BJ (cell line): ENCODE measurements around the gene ARHGAP31. TPM values are rescaled to one million over a fixed set of nuclear protein-coding genes. Genes with fewer than 3 reads are reported as not detected.
"Not testable (repeated sequence)": the region's sequence is repeated elsewhere in the genome, so short reads cannot be mapped to it uniquely, and the experiment has no call there.

Experiments used
- CTCF ChIA-PET: fragments of 350-600 bp; formaldehyde crosslinking; extraction: SDS; loops from one replicate; lab custom pipeline; 2021; ENCODE audit warnings: antibody characterized with exemption, inconsistent platforms; lab: Yijun Ruan, JAX
- POLR2A ChIA-PET: fragments of 300-600 bp; sonication (Branson Sonifier 250); formaldehyde crosslinking; extraction: SDS; loops from one replicate; lab custom pipeline; 2021; ENCODE audit warnings: antibody characterized with exemption; lab: Charles Lee
- DNase-seq: peaks from one replicate; pipeline ENCODE4 v3.0.0-alpha.2; 2011; ENCODE audit warnings: low read depth
- H3K27me3 ChIP-seq: 2 replicates; pipeline ENCODE4 v1.6.0; 2011; ENCODE audit warnings: low read length; ENCODE audit not compliant: control insufficient read depth, insufficient read depth
- H3K36me3 ChIP-seq: 2 replicates; pipeline ENCODE4 v1.5.1; 2011; ENCODE audit warnings: low read length; ENCODE audit not compliant: control insufficient read depth, insufficient read depth
- H3K4me3 ChIP-seq: 2 replicates; pipeline ENCODE4 v1.5.1; 2011; ENCODE audit warnings: low read depth, mild to moderate bottlenecking, control low read depth, low read length
- CTCF ChIP-seq: IDR thresholded peaks from 2 replicates; pipeline ENCODE4 v1.5.1; 2011; ENCODE audit warnings: low read depth, mild to moderate bottlenecking, control low read depth, inconsistent platforms, low read length, moderate library complexity; ENCODE audit not compliant: insufficient read depth
- polyA plus RNA-seq: library from polyadenylated mRNA; depleted of rRNA; stranded (reverse); fragments of >200 nt; gene quantifications from 2 replicates; pipeline ENCODE4 v1.2.3, GENCODE V29; 2011

The ARHGAP31 gene
- polyA plus RNA-seq, 1 experiment: 19.4 TPM

GRCh38 chr3:119351581-119351980 lies 57.4 kb downstream of the ARHGAP31 start:
- no peaks in the 10 kb centered on the region for H3K36me3 ChIP-seq
- POLR2A ChIA-PET: interaction anchor here (0.8 kb wide), 1 partner anchor 10 kb away, joined by 8 read pairs; no protein-coding TSS in a partner anchor

GRCh38 chr3:119352034-119352609 lies 57.9 kb downstream of the ARHGAP31 start:
- H3K4me3 ChIP-seq: no peak overlapping the region
- H3K27me3 ChIP-seq: no peaks in the 10 kb centered on the region
- DNase-seq: no peak
- CTCF ChIA-PET: interaction anchor here (1.0 to 5.7 kb wide), 7 partner anchors 11 to 77 kb away, joined by 3 to 44 read pairs (median 6); partner anchors contain the start of gene ARHGAP31
- H3K36me3 ChIP-seq: no peaks in the 10 kb centered on the region
- no peak for TF ChIP-seq CTCF
- POLR2A ChIA-PET: no interaction called here

More at GRCh38 chr3:119351581-119351980, 57.4 kb downstream of the ARHGAP31 start:
- no peak for TF ChIP-seq CTCF
- DNase-seq: no peak
- CTCF ChIA-PET: interaction anchor here (1.6 to 5.7 kb wide), 4 partner anchors 11 to 77 kb away, joined by 6 to 44 read pairs (median 14); partner anchors contain the start of gene ARHGAP31
- Histone ChIP-seq H3K4me3 (no peak overlapping the region), H3K27me3 (no peaks in the 10 kb centered on the region)

- TF ChIP-seq CTCF: peak; percentile 43
- ChIA-PET CTCF (interaction anchor here (0.9 to 5.7 kb wide), 14 partner anchors 8 to 201 kb away, joined by 3 to 44 read pairs (median 4); partner anchors contain the start of gene ARHGAP31), POLR2A (interaction anchor here (0.5 to 1.0 kb wide), 2 partner anchors 62 to 112 kb away, joined by 3 read pairs; partner anchors contain the start of gene B4GALT4)
- H3K36me3 ChIP-seq: no peaks in the 10 kb centered on the region
- no peak overlapping the region for H3K4me3 ChIP-seq
- H3K27me3 ChIP-seq: no peaks in the 10 kb centered on the region
- no peak for DNase-seq
Measured at GRCh38 chr3:119352863-119353527, 58.8 kb downstream of the ARHGAP31 start.

GRCh38 chr3:119355608-119356007 lies 61.4 kb downstream of the ARHGAP31 start:
- H3K36me3 ChIP-seq, POLR2A ChIA-PET, H3K4me3 ChIP-seq, DNase-seq, H3K27me3 ChIP-seq: not testable (repeated sequence)
- CTCF ChIA-PET: interaction anchor here (5.7 kb wide), 1 partner anchor 81 kb away, joined by 44 read pairs; no protein-coding TSS in a partner anchor

GRCh38 chr3:119356646-119357045 lies 62.5 kb downstream of the ARHGAP31 start:
- CTCF ChIA-PET: interaction anchor here (0.6 kb wide), 1 partner anchor 12 kb away, joined by 3 read pairs; no protein-coding TSS in a partner anchor
- no peak for TF ChIP-seq CTCF
- Histone ChIP-seq H3K27me3 (no peaks in the 10 kb centered on the region), H3K4me3 (no peak overlapping the region), H3K36me3 (no peaks in the 10 kb centered on the region)
- POLR2A ChIA-PET: no interaction called here
- DNase-seq: no peak
